Measurements from ENCODE around the gene PGS1. TPM values are rescaled to one million over a fixed set of nuclear protein-coding genes. Genes with fewer than 3 reads are reported as not detected.

Gene PGS1
- polyA plus RNA-seq, 3 donors = 26.0 to 87.1 (median 28.0) TPM

- H3K27ac ChIP-seq (ENCODE audit: low read depth in 1 of 2, low read length in 2 of 2) = no peak overlapping the region
- H3K4me1 ChIP-seq (ENCODE audit: control insufficient read depth in 1 of 2, insufficient read depth in 2 of 2, low read length in 2 of 2) = peaks cover 4 to 10% of the 10 kb centered on the region in 2 donors
- H3K4me3 ChIP-seq (replicated peaks in 1 of 3; ENCODE audit: low read depth in 2 of 3, low read length in 3 of 3) = no peak overlapping the region
- peaks cover 62 to 80% of the 10 kb centered on the region in 2 donors for H3K36me3 ChIP-seq (replicated peaks in 1 of 2; ENCODE audit: control insufficient read depth in 1 of 2, insufficient read depth in 2 of 2, low read length in 2 of 2)
- H3K4me1 Mint-ChIP-seq = peaks cover 13% of the 10 kb centered on the region
- no peak overlapping the region for H3K4me2 ChIP-seq (replicated peaks; ENCODE audit: extremely low read depth, low read length, poor library complexity, severe bottlenecking)
- peaks cover 14% of the 10 kb centered on the region for H4K20me1 ChIP-seq (ENCODE audit: insufficient read depth, low read length)
- H3K27ac Mint-ChIP-seq = peak overlapping the region in 4 of 7 donors; percentile 25 to 73 (median 67)
- H3K9me3 Mint-ChIP-seq = peaks cover 0 to 8% (median 0%) of the 10 kb centered on the region in 7 donors
- intact Hi-C loops (cut with micrococcal nuclease) = loop anchor here (10.0 kb wide), 1 partner anchor 312 kb away; no protein-coding TSS in a partner anchor
- H3K9me3 ChIP-seq (replicated peaks in 1 of 2; ENCODE audit: control insufficient read depth in 1 of 2, insufficient read depth in 1 of 2, low read length in 2 of 2) = no peaks in the 10 kb centered on the region
- no peak overlapping the region for H2AFZ ChIP-seq (ENCODE audit: insufficient read depth, low read depth, low read length, poor library complexity, severe bottlenecking)
- peaks cover 0 to 4% (median 0%) of the 10 kb centered on the region in 3 donors for H3K27me3 Mint-ChIP-seq (ENCODE audit: low read depth in 3 of 3)
- DNase-seq = no peak
- peaks cover 12% of the 10 kb centered on the region for H3K79me2 ChIP-seq (ENCODE audit: insufficient read depth, low read length)
- H3K9ac ChIP-seq (ENCODE audit: insufficient read depth, low read length, poor library complexity, severe bottlenecking) = no peak overlapping the region
- no peaks in the 10 kb centered on the region for H3K27me3 ChIP-seq (ENCODE audit: control insufficient read depth in 2 of 2, insufficient read depth in 2 of 2, low read length in 2 of 2)
- H3K4me3 Mint-ChIP-seq = no peak overlapping the region
- TF ChIP-seq, protein P1, sequence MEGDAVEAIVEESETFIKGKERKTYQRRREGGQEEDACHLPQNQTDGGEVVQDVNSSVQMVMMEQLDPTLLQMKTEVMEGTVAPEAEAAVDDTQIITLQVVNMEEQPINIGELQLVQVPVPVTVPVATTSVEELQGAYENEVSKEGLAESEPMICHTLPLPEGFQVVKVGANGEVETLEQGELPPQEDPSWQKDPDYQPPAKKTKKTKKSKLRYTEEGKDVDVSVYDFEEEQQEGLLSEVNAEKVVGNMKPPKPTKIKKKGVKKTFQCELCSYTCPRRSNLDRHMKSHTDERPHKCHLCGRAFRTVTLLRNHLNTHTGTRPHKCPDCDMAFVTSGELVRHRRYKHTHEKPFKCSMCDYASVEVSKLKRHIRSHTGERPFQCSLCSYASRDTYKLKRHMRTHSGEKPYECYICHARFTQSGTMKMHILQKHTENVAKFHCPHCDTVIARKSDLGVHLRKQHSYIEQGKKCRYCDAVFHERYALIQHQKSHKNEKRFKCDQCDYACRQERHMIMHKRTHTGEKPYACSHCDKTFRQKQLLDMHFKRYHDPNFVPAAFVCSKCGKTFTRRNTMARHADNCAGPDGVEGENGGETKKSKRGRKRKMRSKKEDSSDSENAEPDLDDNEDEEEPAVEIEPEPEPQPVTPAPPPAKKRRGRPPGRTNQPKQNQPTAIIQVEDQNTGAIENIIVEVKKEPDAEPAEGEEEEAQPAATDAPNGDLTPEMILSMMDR (IDR thresholded peaks at IDR 0.05) = no peak
- H3K36me3 Mint-ChIP-seq = peaks cover 72 to 82% of the 10 kb centered on the region in 2 donors
- WGBS (ENCODE audit: insufficient coverage) = 99% methylated on average over 11 of the region's 11 CpGs
These were observed 48.7 kb downstream of the PGS1 start for GRCh38 chr17:78427140-78427539.

DNA sequence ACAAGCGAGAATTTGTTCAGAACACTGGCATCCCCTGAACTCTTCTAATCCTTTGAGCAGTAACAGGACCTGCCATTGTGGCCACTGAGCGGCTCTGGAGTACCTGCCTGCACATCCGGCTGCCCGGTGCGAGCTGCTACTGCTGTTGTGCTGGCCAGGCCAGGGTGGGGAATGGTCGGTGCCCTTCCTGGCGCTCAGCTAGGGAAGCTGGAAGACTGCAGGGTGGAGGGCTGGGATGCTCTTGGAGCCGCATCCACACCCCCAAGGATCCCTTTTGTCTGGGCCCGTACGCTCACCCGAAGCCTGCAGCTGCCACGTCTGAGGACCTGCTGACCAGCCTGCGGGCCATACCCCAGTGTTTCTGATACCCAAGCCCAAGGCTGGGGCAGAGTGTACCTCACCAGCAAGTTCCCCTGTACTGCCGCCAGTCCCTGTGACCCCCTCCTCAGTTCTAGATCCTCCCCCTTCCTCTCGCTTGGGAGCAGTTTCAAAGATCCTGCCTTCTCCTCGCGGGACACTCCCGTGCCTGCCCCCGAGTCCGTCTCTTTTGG is 49.7 kb downstream of the PGS1 start:
- Mint-ChIP-seq H3K27ac (peak overlapping the region in 2 of 7 donors; percentile 65 to 71), H3K4me3 (no peak overlapping the region), H3K27me3 (ENCODE audit: low read depth in 3 of 3) (peaks cover 0 to 7% (median 0%) of the 10 kb centered on the region in 3 donors), H3K9me3 (peaks cover 0 to 5% (median 0%) of the 10 kb centered on the region in 7 donors), H3K36me3 (peaks cover 63 to 73% of the 10 kb centered on the region in 2 donors), H3K4me1 (peaks cover 7% of the 10 kb centered on the region)
- Histone ChIP-seq H3K27me3 (ENCODE audit: control insufficient read depth in 2 of 2, insufficient read depth in 2 of 2, low read length in 2 of 2) (no peaks in the 10 kb centered on the region), H3K4me3 (replicated peaks in 1 of 3; ENCODE audit: low read depth in 2 of 3, low read length in 3 of 3) (no peak overlapping the region), H4K20me1 (ENCODE audit: insufficient read depth, low read length) (peaks cover 6% of the 10 kb centered on the region), H3K9me3 (replicated peaks in 1 of 2; ENCODE audit: control insufficient read depth in 1 of 2, insufficient read depth in 1 of 2, low read length in 2 of 2) (no peaks in the 10 kb centered on the region), H3K4me2 (replicated peaks; ENCODE audit: extremely low read depth, low read length, poor library complexity, severe bottlenecking) (no peak overlapping the region), H3K79me2 (ENCODE audit: insufficient read depth, low read length) (peaks cover 7% of the 10 kb centered on the region), H2AFZ (ENCODE audit: insufficient read depth, low read depth, low read length, poor library complexity, severe bottlenecking) (no peak overlapping the region), H3K27ac (ENCODE audit: low read depth in 1 of 2, low read length in 2 of 2) (no peak overlapping the region), H3K4me1 (ENCODE audit: control insufficient read depth in 1 of 2, insufficient read depth in 2 of 2, low read length in 2 of 2) (peaks cover 4 to 10% of the 10 kb centered on the region in 2 donors), H3K36me3 (replicated peaks in 1 of 2; ENCODE audit: control insufficient read depth in 1 of 2, insufficient read depth in 2 of 2, low read length in 2 of 2) (peaks cover 56 to 71% of the 10 kb centered on the region in 2 donors), H3K9ac (ENCODE audit: insufficient read depth, low read length, poor library complexity, severe bottlenecking) (no peak overlapping the region)
- no peak for DNase-seq
- intact Hi-C loops (cut with micrococcal nuclease) = loop anchor here (10.0 kb wide), 1 partner anchor 313 kb away; no protein-coding TSS in a partner anchor
- WGBS (ENCODE audit: insufficient coverage) = 96% methylated on average over 17 of the region's 20 CpGs
- TF ChIP-seq, protein P1 (IDR thresholded peaks at IDR 0.05) = no peak

Measured in CD14-positive monocyte (primary cell).